Measurements from ENCODE around the gene MRPS30.
"Not testable (repeated sequence)": the region's sequence is repeated elsewhere in the genome, so short reads cannot be mapped to it uniquely, and the experiment has no call there.

MRPS30 gene

GRCh38 chr5:44783634-44784315 lies 25.0 kb upstream of the MRPS30 start:
- Histone ChIP-seq H3K27ac (ENCODE audit: low read length, poor library complexity, severe bottlenecking) (no peak overlapping the region), H3K9me3 (ENCODE audit: control insufficient read depth, low read length) (peaks cover 10% of the 10 kb centered on the region), H2BK120ac (ENCODE audit: low read depth, low read length) (no peak overlapping the region), H2AK5ac (ENCODE audit: low read length, severe bottlenecking) (no peak overlapping the region), H3K79me1 (replicated peaks; ENCODE audit: low read length, poor library complexity, severe bottlenecking) (no peaks in the 10 kb centered on the region), H3K4me2 (ENCODE audit: low read length, poor library complexity, severe bottlenecking) (no peak overlapping the region), H3K23ac (ENCODE audit: low read length in 2 of 2) (no peak overlapping the region), H3K9ac (ENCODE audit: low read length) (no peak overlapping the region), H4K8ac (ENCODE audit: low read length) (no peak overlapping the region), H3K27me3 (ENCODE audit: control insufficient read depth in 1 of 2, insufficient read depth in 1 of 2, low read length in 2 of 2) (no peaks in the 10 kb centered on the region), H4K91ac (ENCODE audit: low read length) (no peak overlapping the region), H3K4me1 (ENCODE audit: control insufficient read depth, insufficient read depth, low read depth, low read length) (no peaks in the 10 kb centered on the region), H2AFZ (ENCODE audit: low read depth, low read length) (no peak overlapping the region), H3K18ac (ENCODE audit: low read depth in 1 of 2, low read length in 2 of 2) (no peak overlapping the region), H2BK5ac (ENCODE audit: low read depth, low read length, poor library complexity, severe bottlenecking) (no peak overlapping the region), H3K4ac (ENCODE audit: low read depth in 1 of 2, low read length in 2 of 2) (no peak overlapping the region), H3K14ac (ENCODE audit: low read length in 2 of 2) (no peak overlapping the region), H3K36me3 (ENCODE audit: control insufficient read depth in 1 of 2, insufficient read depth in 2 of 2, low read depth in 1 of 2, low read length in 2 of 2) (no peaks in the 10 kb centered on the region), H2BK15ac (ENCODE audit: low read depth, poor library complexity, severe bottlenecking) (no peak overlapping the region), H2BK12ac (ENCODE audit: low read length in 2 of 2) (no peak overlapping the region), H3K4me3 (ENCODE audit: insufficient read depth in 1 of 2, low read depth in 1 of 2, low read length in 2 of 2) (no peak overlapping the region)
- DNase-seq: no peak
- WGBS: 75% methylated on average over 4 of the region's 4 CpGs

DNA sequence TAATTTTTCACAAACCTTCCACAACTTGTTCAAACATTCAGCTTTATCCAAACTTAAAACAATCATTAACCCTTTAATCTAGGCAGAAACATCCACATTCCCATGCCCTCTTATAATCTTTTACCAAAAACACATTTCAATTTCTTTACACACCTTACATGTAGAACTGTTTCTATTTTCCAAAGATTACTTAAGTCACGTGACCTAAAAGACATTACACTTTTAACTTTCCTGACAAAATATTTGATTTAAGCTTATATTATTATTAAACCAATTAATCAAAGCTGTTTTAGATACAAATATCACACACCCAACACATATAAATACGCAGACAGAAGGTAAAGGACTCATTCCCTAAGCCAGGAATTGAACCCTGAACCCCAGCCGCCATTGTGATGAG lies 21.0 kb upstream of the MRPS30 start:
- no peak overlapping the region for H3K4me2 ChIP-seq (ENCODE audit: low read length, poor library complexity, severe bottlenecking)
- 78% methylated on average over 3 of the region's 3 CpGs for WGBS
- no peak overlapping the region for H2BK120ac ChIP-seq (ENCODE audit: low read depth, low read length)
- no peak overlapping the region for H3K9ac ChIP-seq (ENCODE audit: low read length)
- H3K79me1 ChIP-seq (replicated peaks; ENCODE audit: low read length, poor library complexity, severe bottlenecking): no peaks in the 10 kb centered on the region
- H4K91ac ChIP-seq (ENCODE audit: low read length): no peak overlapping the region
- no peak overlapping the region for H3K27ac ChIP-seq (ENCODE audit: low read length, poor library complexity, severe bottlenecking)
- no peak overlapping the region for H2AFZ ChIP-seq (ENCODE audit: low read depth, low read length)
- no peak for DNase-seq
- H3K4ac ChIP-seq (ENCODE audit: low read depth in 1 of 2, low read length in 2 of 2): no peak overlapping the region
- no peak overlapping the region for H3K4me3 ChIP-seq (ENCODE audit: insufficient read depth in 1 of 2, low read depth in 1 of 2, low read length in 2 of 2)
- no peak overlapping the region for H2BK5ac ChIP-seq (ENCODE audit: low read depth, low read length, poor library complexity, severe bottlenecking)
- H2BK15ac ChIP-seq (ENCODE audit: low read depth, poor library complexity, severe bottlenecking): no peak overlapping the region
- H4K8ac ChIP-seq (ENCODE audit: low read length): no peak overlapping the region
- H2BK12ac ChIP-seq (ENCODE audit: low read length in 2 of 2): no peak overlapping the region
- H3K14ac ChIP-seq (ENCODE audit: low read length in 2 of 2): no peak overlapping the region
- no peaks in the 10 kb centered on the region for H3K4me1 ChIP-seq (ENCODE audit: control insufficient read depth, insufficient read depth, low read depth, low read length)
- no peak overlapping the region for H3K23ac ChIP-seq (ENCODE audit: low read length in 2 of 2)
- no peak overlapping the region for H3K18ac ChIP-seq (ENCODE audit: low read depth in 1 of 2, low read length in 2 of 2)
- no peak overlapping the region for H2AK5ac ChIP-seq (ENCODE audit: low read length, severe bottlenecking)
- no peaks in the 10 kb centered on the region for H3K27me3 ChIP-seq (ENCODE audit: control insufficient read depth in 1 of 2, insufficient read depth in 1 of 2, low read length in 2 of 2)
- H3K9me3 ChIP-seq (ENCODE audit: control insufficient read depth, low read length): peaks cover 14% of the 10 kb centered on the region
- H3K36me3 ChIP-seq (ENCODE audit: control insufficient read depth in 1 of 2, insufficient read depth in 2 of 2, low read depth in 1 of 2, low read length in 2 of 2): no peaks in the 10 kb centered on the region

DNA sequence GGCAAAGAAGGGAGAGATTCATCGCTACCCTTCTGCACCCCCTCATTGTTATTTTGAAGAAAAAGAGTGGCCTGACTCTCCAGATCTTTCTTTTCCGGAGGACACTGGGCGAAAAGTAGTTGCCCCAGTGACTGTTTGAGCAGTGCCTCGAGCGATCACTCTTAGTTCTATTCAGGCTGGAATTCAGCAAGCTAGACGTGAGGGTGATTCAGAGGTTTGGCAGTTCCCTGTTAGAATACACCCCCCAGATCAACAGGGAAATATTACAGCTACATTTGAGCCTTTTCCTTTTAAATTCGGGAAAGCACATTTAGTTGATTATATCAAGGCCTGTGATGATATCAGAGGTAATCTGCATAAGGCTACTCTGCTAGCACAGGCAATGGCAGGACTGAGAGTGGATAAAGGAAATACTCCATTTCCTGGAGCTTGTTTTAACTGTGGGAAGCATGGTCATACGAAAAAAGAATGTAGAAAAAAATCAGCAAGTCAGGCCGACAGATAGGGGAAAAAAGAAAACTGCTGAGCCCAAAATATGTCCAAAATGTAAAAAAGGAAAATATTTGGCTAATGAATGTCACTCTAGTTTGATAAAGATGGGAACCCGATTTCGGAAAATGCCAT lies 19.3 kb upstream of the MRPS30 start:
- H2BK15ac ChIP-seq (ENCODE audit: low read depth, poor library complexity, severe bottlenecking); DNase-seq; H3K27ac ChIP-seq (ENCODE audit: low read length, poor library complexity, severe bottlenecking); H2AFZ ChIP-seq (ENCODE audit: low read depth, low read length); H3K9ac ChIP-seq (ENCODE audit: low read length); H3K23ac ChIP-seq (ENCODE audit: low read length in 2 of 2); H3K4me1 ChIP-seq (ENCODE audit: control insufficient read depth, insufficient read depth, low read depth, low read length); H4K91ac ChIP-seq (ENCODE audit: low read length); H3K18ac ChIP-seq (ENCODE audit: low read depth in 1 of 2, low read length in 2 of 2); H2BK5ac ChIP-seq (ENCODE audit: low read depth, low read length, poor library complexity, severe bottlenecking); H4K8ac ChIP-seq (ENCODE audit: low read length); H2AK5ac ChIP-seq (ENCODE audit: low read length, severe bottlenecking); H3K27me3 ChIP-seq (ENCODE audit: control insufficient read depth in 1 of 2, insufficient read depth in 1 of 2, low read length in 2 of 2); H2BK120ac ChIP-seq (ENCODE audit: low read depth, low read length); H3K4me2 ChIP-seq (ENCODE audit: low read length, poor library complexity, severe bottlenecking); H3K4ac ChIP-seq (ENCODE audit: low read depth in 1 of 2, low read length in 2 of 2); H3K36me3 ChIP-seq (ENCODE audit: control insufficient read depth in 1 of 2, insufficient read depth in 2 of 2, low read depth in 1 of 2, low read length in 2 of 2); H2BK12ac ChIP-seq (ENCODE audit: low read length in 2 of 2); H3K14ac ChIP-seq (ENCODE audit: low read length in 2 of 2); H3K79me1 ChIP-seq (replicated peaks; ENCODE audit: low read length, poor library complexity, severe bottlenecking); H3K4me3 ChIP-seq (ENCODE audit: insufficient read depth in 1 of 2, low read depth in 1 of 2, low read length in 2 of 2): not testable (repeated sequence)
- WGBS: 89% methylated on average over 9 of the region's 11 CpGs
- H3K9me3 ChIP-seq (ENCODE audit: control insufficient read depth, low read length): peaks cover 14% of the 10 kb centered on the region

GRCh38 chr5:44792031-44792673 lies 16.6 kb upstream of the MRPS30 start:
- H2AFZ ChIP-seq (ENCODE audit: low read depth, low read length); H3K14ac ChIP-seq (ENCODE audit: low read length in 2 of 2); H4K8ac ChIP-seq (ENCODE audit: low read length); H3K9ac ChIP-seq (ENCODE audit: low read length); H2BK5ac ChIP-seq (ENCODE audit: low read depth, low read length, poor library complexity, severe bottlenecking); H3K27ac ChIP-seq (ENCODE audit: low read length, poor library complexity, severe bottlenecking); H2BK15ac ChIP-seq (ENCODE audit: low read depth, poor library complexity, severe bottlenecking); H2BK120ac ChIP-seq (ENCODE audit: low read depth, low read length); H3K27me3 ChIP-seq (ENCODE audit: control insufficient read depth in 1 of 2, insufficient read depth in 1 of 2, low read length in 2 of 2); H3K4me1 ChIP-seq (ENCODE audit: control insufficient read depth, insufficient read depth, low read depth, low read length); H3K4me2 ChIP-seq (ENCODE audit: low read length, poor library complexity, severe bottlenecking); H3K23ac ChIP-seq (ENCODE audit: low read length in 2 of 2); H3K4ac ChIP-seq (ENCODE audit: low read depth in 1 of 2, low read length in 2 of 2); H4K91ac ChIP-seq (ENCODE audit: low read length); H3K36me3 ChIP-seq (ENCODE audit: control insufficient read depth in 1 of 2, insufficient read depth in 2 of 2, low read depth in 1 of 2, low read length in 2 of 2); DNase-seq; H2AK5ac ChIP-seq (ENCODE audit: low read length, severe bottlenecking); H3K9me3 ChIP-seq (ENCODE audit: control insufficient read depth, low read length); H3K18ac ChIP-seq (ENCODE audit: low read depth in 1 of 2, low read length in 2 of 2); H3K79me1 ChIP-seq (replicated peaks; ENCODE audit: low read length, poor library complexity, severe bottlenecking); H3K4me3 ChIP-seq (ENCODE audit: insufficient read depth in 1 of 2, low read depth in 1 of 2, low read length in 2 of 2); H2BK12ac ChIP-seq (ENCODE audit: low read length in 2 of 2): not testable (repeated sequence)
- WGBS: 81% methylated on average over 7 of the region's 8 CpGs
